HepG2 (cell line): ENCODE results near the gene TRIM7. TPM values are rescaled to one million over a fixed set of nuclear protein-coding genes. Genes with fewer than 3 reads are reported as not detected.

ENCODE experiments used
- ARID4A ChIP-seq: sonication (generic); formaldehyde crosslinking; IDR thresholded peaks from 2 replicates; pipeline ENCODE4 v1.5.0; 2020; ENCODE audit warnings: mild to moderate bottlenecking, missing genetic modification reagents, borderline replicate concordance
- FOXA1 ChIP-seq, 2 experiments: fragments of 450-650 bp in 1 of 2; sonication (generic) in 1 of 2; formaldehyde crosslinking in 1 of 2; IDR thresholded peaks; 2 replicates each; pipeline versions ENCODE4 v1.4.0 to v1.6.1; 2016 to 2020; ENCODE audit warnings: missing genetic modification reagents in 1 of 2
- GMEB2 ChIP-seq: IDR thresholded peaks from 2 replicates; pipeline ENCODE4 v1.6.1; 2016; ENCODE audit warnings: missing biosample characterization, missing genetic modification reagents, low read depth
- HDAC2 ChIP-seq: sonication (generic); formaldehyde crosslinking; IDR thresholded peaks from 2 replicates; pipeline ENCODE4 v1.4.0; 2020; ENCODE audit warnings: missing genetic modification reagents
- KDM6A ChIP-seq: IDR thresholded peaks from 2 replicates; pipeline ENCODE4 v1.6.1; 2016; ENCODE audit warnings: low read depth
- MLLT10 ChIP-seq: sonication (generic); formaldehyde crosslinking; IDR thresholded peaks from 2 replicates; pipeline ENCODE4 v1.4.0; 2020; ENCODE audit warnings: missing genetic modification reagents
- POLR2G ChIP-seq: fragments of 200-400 bp; formaldehyde crosslinking; IDR thresholded peaks from 2 replicates; pipeline ENCODE4 v1.6.1; 2018; ENCODE audit warnings: mild to moderate bottlenecking, low read depth, low read length, moderate library complexity
- SMAD9 ChIP-seq: sonication (generic); formaldehyde crosslinking; IDR thresholded peaks from 2 replicates; pipeline ENCODE4 v1.5.1; 2020; ENCODE audit warnings: mild to moderate bottlenecking, missing genetic modification reagents
- SRF ChIP-seq: IDR thresholded peaks from 2 replicates; pipeline ENCODE4 v1.6.1; 2011; ENCODE audit warnings: mild to moderate bottlenecking, low read depth, low read length, moderate library complexity
- TEAD3 ChIP-seq: optimal IDR thresholded peaks from 2 replicates; pipeline ENCODE3; 2016; ENCODE audit warnings: borderline replicate concordance
- ZNF737 ChIP-seq: sonication (generic); formaldehyde crosslinking; IDR thresholded peaks from 2 replicates; pipeline ENCODE4 v1.5.0; 2020; ENCODE audit warnings: missing genetic modification reagents, mild to moderate bottlenecking, borderline replicate concordance
- ZNF841 ChIP-seq: sonication (generic); formaldehyde crosslinking; IDR thresholded peaks from 2 replicates; pipeline ENCODE4 v1.8.1; 2023; ENCODE audit warnings: missing genetic modification reagents, borderline replicate concordance
- polyA plus RNA-seq, 8 experiments: library from polyadenylated mRNA; depleted of rRNA in 3 of 8; stranded (reverse) in 7 of 8; unstranded in 1 of 8; fragments of >200 nt; fragmentation: Illumina TruSeq in 4 of 8; extraction: Trizol in 4 of 8; gene quantifications; 2 replicates each; pipeline versions ENCODE4 v1.2.1 to v1.2.3, GENCODE V29; 2011 to 2016; ENCODE audit warnings: low read depth in 4 of 8, missing spikeins in 1 of 8, mixed read lengths in 1 of 8; ENCODE audit not compliant: insufficient read depth in 1 of 8
- total RNA-seq, 5 experiments: library from RNA; depleted of rRNA; stranded (reverse); fragments of >200 nt; fragmentation: Illumina TruSeq; extraction: Trizol; gene quantifications; 2 replicates each; pipeline ENCODE4 v1.2.3, GENCODE V29; 2016; ENCODE audit warnings: low read depth in 1 of 5
- TF ChIP-seq, protein P1 (sequence below): sonication (generic); formaldehyde crosslinking; IDR thresholded peaks from 2 replicates; pipeline ENCODE4 v1.5.0; 2020; ENCODE audit warnings: missing genetic modification reagents, mild to moderate bottlenecking, borderline replicate concordance
- TF ChIP-seq, protein P2 (sequence below): sonication (generic); formaldehyde crosslinking; IDR thresholded peaks from 2 replicates; pipeline ENCODE4 v1.5.0; 2020; ENCODE audit warnings: mild to moderate bottlenecking, missing genetic modification reagents, borderline replicate concordance
- TF ChIP-seq, protein P3 (sequence below): sonication (generic); formaldehyde crosslinking; IDR thresholded peaks from 2 replicates; pipeline ENCODE4 v1.4.0; 2020; ENCODE audit warnings: missing genetic modification reagents

Gene TRIM7
- total and polyA plus RNA-seq, 2 of the 13 experiments (the other 11 are each of a cell fraction or from before 2014, with no cell fraction given): 0.13 TPM; not detected in 1

GRCh38 chr5:181187500-181188213, 17.3 kb downstream of the TRIM7 start (continued):
- TF ChIP-seq TEAD3 (peak; percentile 84), MLLT10 (CRISPR knock-in tag) (no peak), FOXA1 (IDR thresholded peaks at IDR 0.05) (no peak), FOXA1 (CRISPR knock-in tag; IDR thresholded peaks at IDR 0.05) (peak; percentile 58), HDAC2 (CRISPR knock-in tag) (peak; percentile 50), ARID4A (peak; percentile 66), POLR2G (no peak), KDM6A (CRISPR knock-in tag) (no peak), SMAD9 (CRISPR knock-in tag) (no peak), GMEB2 (CRISPR knock-in tag) (no peak), ZNF841 (CRISPR knock-in tag) (no peak), ZNF737 (CRISPR knock-in tag) (no peak), SRF (no peak)
- TF ChIP-seq, protein P1, sequence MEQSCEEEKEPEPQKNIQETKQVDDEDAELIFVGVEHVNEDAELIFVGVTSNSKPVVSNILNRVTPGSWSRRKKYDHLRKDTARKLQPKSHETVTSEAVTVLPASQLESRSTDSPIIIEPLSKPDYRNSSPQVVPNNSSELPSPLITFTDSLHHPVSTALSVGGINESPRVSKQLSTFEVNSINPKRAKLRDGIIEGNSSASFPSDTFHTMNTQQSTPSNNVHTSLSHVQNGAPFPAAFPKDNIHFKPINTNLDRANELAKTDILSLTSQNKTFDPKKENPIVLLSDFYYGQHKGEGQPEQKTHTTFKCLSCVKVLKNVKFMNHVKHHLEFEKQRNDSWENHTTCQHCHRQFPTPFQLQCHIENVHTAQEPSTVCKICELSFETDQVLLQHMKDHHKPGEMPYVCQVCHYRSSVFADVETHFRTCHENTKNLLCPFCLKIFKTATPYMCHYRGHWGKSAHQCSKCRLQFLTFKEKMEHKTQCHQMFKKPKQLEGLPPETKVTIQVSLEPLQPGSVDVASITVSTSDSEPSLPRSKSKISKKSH (CRISPR knock-in tag): 0 out of 2 replicates have a peak, but pooled peaks have one; percentile 16
- TF ChIP-seq, protein P2, sequence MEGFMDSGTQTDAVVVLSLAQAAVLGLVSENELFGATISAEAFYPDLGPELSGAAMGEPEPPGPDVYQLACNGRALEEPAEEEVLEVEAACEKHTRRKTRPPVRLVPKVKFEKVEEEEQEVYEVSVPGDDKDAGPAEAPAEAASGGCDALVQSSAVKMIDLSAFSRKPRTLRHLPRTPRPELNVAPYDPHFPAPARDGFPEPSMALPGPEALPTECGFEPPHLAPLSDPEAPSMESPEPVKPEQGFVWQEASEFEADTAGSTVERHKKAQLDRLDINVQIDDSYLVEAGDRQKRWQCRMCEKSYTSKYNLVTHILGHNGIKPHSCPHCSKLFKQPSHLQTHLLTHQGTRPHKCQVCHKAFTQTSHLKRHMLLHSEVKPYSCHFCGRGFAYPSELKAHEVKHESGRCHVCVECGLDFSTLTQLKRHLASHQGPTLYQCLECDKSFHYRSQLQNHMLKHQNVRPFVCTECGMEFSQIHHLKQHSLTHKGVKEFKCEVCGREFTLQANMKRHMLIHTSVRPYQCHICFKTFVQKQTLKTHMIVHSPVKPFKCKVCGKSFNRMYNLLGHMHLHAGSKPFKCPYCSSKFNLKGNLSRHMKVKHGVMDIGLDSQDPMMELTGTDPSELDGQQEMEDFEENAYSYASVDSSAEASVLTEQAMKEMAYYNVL (CRISPR knock-in tag): peak; percentile 58; the same call in 1 of the 2 replicates
- TF ChIP-seq, protein P3, sequence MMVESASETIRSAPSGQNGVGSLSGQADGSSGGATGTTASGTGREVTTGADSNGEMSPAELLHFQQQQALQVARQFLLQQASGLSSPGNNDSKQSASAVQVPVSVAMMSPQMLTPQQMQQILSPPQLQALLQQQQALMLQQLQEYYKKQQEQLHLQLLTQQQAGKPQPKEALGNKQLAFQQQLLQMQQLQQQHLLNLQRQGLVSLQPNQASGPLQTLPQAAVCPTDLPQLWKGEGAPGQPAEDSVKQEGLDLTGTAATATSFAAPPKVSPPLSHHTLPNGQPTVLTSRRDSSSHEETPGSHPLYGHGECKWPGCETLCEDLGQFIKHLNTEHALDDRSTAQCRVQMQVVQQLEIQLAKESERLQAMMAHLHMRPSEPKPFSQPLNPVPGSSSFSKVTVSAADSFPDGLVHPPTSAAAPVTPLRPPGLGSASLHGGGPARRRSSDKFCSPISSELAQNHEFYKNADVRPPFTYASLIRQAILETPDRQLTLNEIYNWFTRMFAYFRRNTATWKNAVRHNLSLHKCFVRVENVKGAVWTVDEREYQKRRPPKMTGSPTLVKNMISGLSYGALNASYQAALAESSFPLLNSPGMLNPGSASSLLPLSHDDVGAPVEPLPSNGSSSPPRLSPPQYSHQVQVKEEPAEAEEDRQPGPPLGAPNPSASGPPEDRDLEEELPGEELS (CRISPR knock-in tag): peak; percentile 62
